Adrenal gland (tissue), 19 donors: ENCODE data around the gene KCNK13. TPM values are rescaled to one million over a fixed set of nuclear protein-coding genes. Genes with fewer than 3 reads are reported as not detected.

Experiments used
- DNase-seq, 7 donors: peaks; one replicate each; pipeline ENCODE4 v3.0.0-alpha.2; 2019 to 2020
- H3K27ac ChIP-seq, 5 donors: fragments of 200-600 bp; sonication (generic) in 4 of 5; 1 replicate in 3 of 5; 2 replicates in 2 of 5; pipeline versions ENCODE4 v1.5.1 to v1.8.0; 2016 to 2020; ENCODE audit warnings: mild to moderate bottlenecking in 1 of 5
- H3K27me3 ChIP-seq: fragments of 200-600 bp; 2 replicates; pipeline ENCODE4 v1.8.0; 2021
- H3K36me3 ChIP-seq, 2 donors: fragments of 200-600 bp; replicated peaks in 1 of 2; 1 replicate in 1 of 2; 2 replicates in 1 of 2; pipeline versions ENCODE4 v1.5.1 to v1.8.0; 2018 to 2022
- H3K4me1 ChIP-seq, 2 donors: fragments of 200-600 bp; replicated peaks in 1 of 2; 1 replicate in 1 of 2; 2 replicates in 1 of 2; pipeline versions ENCODE4 v1.5.1 to v1.8.0; 2018 to 2021
- H3K4me3 ChIP-seq, 4 donors: fragments of 200-600 bp; sonication (generic) in 3 of 4; one replicate each; pipeline ENCODE4 v1.5.1; 2016 to 2018
- H3K9me3 ChIP-seq, 3 donors: fragments of 200-600 bp; sonication (generic) in 1 of 3; replicated peaks in 1 of 3; 1 replicate in 2 of 3; 2 replicates in 1 of 3; pipeline versions ENCODE4 v1.5.1 to v1.8.0; 2016 to 2021
- CTCF ChIP-seq, 6 experiments: fragments of 450-650 bp in 4 of 6; fragments of 200-600 bp in 2 of 6; sonication (generic) in 1 of 6; IDR thresholded peaks; 1 replicate in 5 of 6; 2 replicates in 1 of 6; pipeline versions ENCODE4 v1.5.1 to v1.8.0; 2016 to 2021; ENCODE audit warnings: antibody characterized with exemption in 6 of 6, mild to moderate bottlenecking in 2 of 6, moderate library complexity in 1 of 6
- POLR2A ChIP-seq, 2 donors: fragments of 450-650 bp; IDR thresholded peaks; one replicate each; pipeline ENCODE4 v1.6.1; 2017; ENCODE audit warnings: antibody characterized with exemption in 2 of 2, mild to moderate bottlenecking in 2 of 2, moderate library complexity in 1 of 2
- WGBS, 4 donors: extraction: QIAGEN DNeasy Blood & Tissue Kit in 2 of 4; methylation state at CpG; one replicate each; pipeline versions ENCODE4 v1.1.5 to v1.1.7; 2013 to 2017; 5-methylcytosine and 5-hydroxymethylcytosine counted together
- intact Hi-C, 2 donors: fragments of 100-400 bp; cut with DNase I; formaldehyde crosslinking; loops; one replicate each; pipeline versions ENCODE4 v1.14.1 to v1.15.0; 2022 to 2023
- long read RNA-seq, 10 donors: library from polyadenylated mRNA in 3 of 10; unstranded in 2 of 10; stranded (forward) in 1 of 10; transcript quantifications; one replicate each; pipeline ENCODE4 v2.0.0 and lab custom pipeline, GENCODE V29; 2021 to 2026
- polyA plus RNA-seq, 3 donors: library from polyadenylated mRNA; stranded (reverse); fragments of 200-250 nt in 2 of 3; fragments of 350-450 nt in 1 of 3; fragmentation: Illumina TruSeq in 1 of 3; extraction: RNeasy Lipid Tissue Mini Kit (QIAGEN cat#74804) in 1 of 3; gene quantifications; one replicate each; pipeline ENCODE4 v1.2.3, GENCODE V29; 2013 to 2014
- total RNA-seq, 9 donors: library from RNA; depleted of rRNA in 4 of 9; stranded (reverse); fragments of >200 nt in 4 of 9; fragments of 120-200 nt in 1 of 9; fragmentation: NEBNext Ultra II Directional in 1 of 9; extraction: Animal tissue kit (Norgen Biotek cat#: 25700) in 1 of 9; gene quantifications; one replicate each; pipeline versions ENCODE4 v1.1.0 to v1.2.4, GENCODE V29; 2013 to 2023
- donor health status: healthy with polysubstance abuse.
- donor health status: Bipolar disorder and iron deficiency.
- donor health status: DM: yes; HTN: yes; CAD: no.
- donor health status: DM: no; HTN: no; CAD: no.
- donor health status: DM: no; HTN: no; CAD: no.
- donor health status: DM: yes; HTN: yes; CAD: no.

The KCNK13 gene
- total RNA-seq (1 to 10 TPM in 6 of 9 donors, under 1 TPM in 2, not detected in 1; 0.28 to 3.6 (median 2.2) TPM), polyA plus RNA-seq (under 1 TPM; 0.24 to 0.64 (median 0.34) TPM)
- long read RNA-seq, donor 1, result 0 reads
- long read RNA-seq, donor 2, result 0 reads
- long read RNA-seq, donor 3, result 0 reads
- long read RNA-seq, donor 4, result 0 reads
- long read RNA-seq, donor 5, partial matches to known transcripts, result 0 of 3 reads
- long read RNA-seq, donor 5, other reads (novel, unspliced or antisense), result 0 of 3 reads
- long read RNA-seq, donor 6, result 0 reads
- long read RNA-seq, donor 7, result 0 reads
- long read RNA-seq, donor 8, result 0 reads
- long read RNA-seq, donor 9, result 0 reads
- long read RNA-seq, donor 10, result 0 reads

DNA sequence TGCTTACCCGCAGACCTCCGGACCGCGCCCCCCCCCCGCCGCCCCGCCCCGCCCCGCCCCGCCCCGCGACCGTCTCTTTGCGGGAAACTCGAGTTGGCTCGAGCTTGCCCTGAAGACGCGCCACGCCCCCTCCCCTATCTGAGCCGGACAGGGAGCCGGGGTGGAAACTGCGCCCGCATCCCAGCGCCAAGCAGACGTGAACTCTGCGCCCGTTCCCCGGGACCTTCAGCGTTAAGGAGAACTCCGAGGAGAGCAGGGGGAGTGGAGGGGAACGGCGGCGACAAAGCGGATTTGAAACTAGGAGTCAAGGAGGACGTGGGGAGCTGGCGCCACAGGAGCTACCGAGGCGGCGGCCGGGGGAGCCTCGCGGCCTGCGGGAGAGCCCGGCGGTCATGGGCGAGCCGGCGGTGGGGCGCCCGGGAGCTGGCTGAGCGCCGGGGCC lies at the start of gene KCNK13:
Gene KCNK13, plus strand, starts transcription at position 310 of the 442 bp plus-strand sequence. CDS start 212 bp downstream, outside the sequence.
- WGBS, 4 donors, result 0 to 1% (median 0%) methylated on average over 21 to 51 of the region's 52 CpGs; no CpG with 5 or more reads in 1 of the 4 donors
- peak within 1 kb of the TSS in 2 of 4 donors; percentile 29 to 42 for H3K4me3 ChIP-seq
- intact Hi-C loops, result no loop called here

GRCh38 chr14:90017371-90017770 lies 44.4 kb upstream of the KCNK13 start:
- H3K27ac ChIP-seq, result no peak overlapping the region
- H3K9me3 ChIP-seq, result no peaks in the 10 kb centered on the region
- 95 to 99% (median 98%) methylated on average over 4 of the region's 4 CpGs for WGBS, 4 donors
- no peak for DNase-seq
- intact Hi-C loops, result no loop called here
- TF ChIP-seq CTCF (IDR thresholded peaks at IDR 0.05) (no peak), POLR2A (IDR thresholded peaks at IDR 0.05) (no peak)
- H3K27me3 ChIP-seq, result no peaks in the 10 kb centered on the region
- H3K4me1 ChIP-seq, result no peaks in the 10 kb centered on the region
- H3K36me3 ChIP-seq, result peaks cover 0 to 7% of the 10 kb centered on the region in 2 donors
- H3K4me3 ChIP-seq, result no peak overlapping the region

More for the DNA sequence above, at the start of gene KCNK13:
- Histone ChIP-seq H3K4me1 (peaks cover 15 to 22% of the 10 kb centered on the region in 2 donors), H3K9me3 (no peaks in the 10 kb centered on the region), H3K36me3 (no peaks in the 10 kb centered on the region), H3K27me3 (peaks cover 29% of the 10 kb centered on the region), H3K27ac (no peak within 1 kb of the TSS)
- TF ChIP-seq CTCF (IDR thresholded peaks at IDR 0.05) (no peak), POLR2A (IDR thresholded peaks at IDR 0.05) (no peak)
- DNase-seq, result peak in 2 of 7 donors; percentile 21 to 24

DNA sequence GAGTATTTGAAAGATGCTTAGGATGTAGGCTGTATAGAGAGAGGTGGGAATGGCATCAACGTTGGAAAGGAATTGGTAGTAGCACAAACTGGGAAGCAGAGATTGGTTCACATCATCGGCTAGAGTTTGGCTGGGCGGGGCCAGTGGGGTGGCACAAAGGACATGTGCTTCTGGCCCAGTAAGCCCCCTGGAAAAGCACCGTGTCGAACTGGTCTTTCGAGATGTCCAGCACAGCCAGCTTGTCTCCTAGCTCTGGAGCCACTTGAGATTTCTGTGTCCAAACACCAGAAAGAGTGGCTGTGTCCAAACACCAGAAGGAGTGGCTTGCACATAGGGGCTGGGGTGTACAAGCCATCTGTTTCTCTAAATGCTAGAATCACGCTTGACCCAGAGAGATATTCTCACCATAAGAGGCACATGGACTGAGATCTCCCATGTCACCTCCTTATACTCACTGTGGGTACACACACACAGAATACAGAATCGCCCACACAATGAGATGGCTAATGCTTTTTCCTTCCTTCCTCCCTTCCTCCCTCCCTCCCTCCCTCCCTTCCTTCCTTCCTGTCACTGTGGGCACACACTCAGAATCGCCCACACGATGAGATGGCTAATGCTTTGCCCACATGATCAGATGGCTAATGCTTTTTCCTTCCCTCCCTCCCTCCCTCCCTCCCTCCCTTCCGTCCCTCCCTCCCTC lies 41.8 kb upstream of the KCNK13 start:
- Histone ChIP-seq H3K27me3 (no peaks in the 10 kb centered on the region), H3K9me3 (no peaks in the 10 kb centered on the region), H3K36me3 (peaks cover 0 to 3% of the 10 kb centered on the region in 2 donors), H3K27ac (no peak overlapping the region), H3K4me3 (no peak overlapping the region), H3K4me1 (no peaks in the 10 kb centered on the region)
- no peak for DNase-seq
- intact Hi-C loops, result no loop called here
- 86 to 93% (median 90%) methylated on average over 10 to 11 of the region's 11 CpGs for WGBS, 4 donors
- TF ChIP-seq CTCF (IDR thresholded peaks at IDR 0.05) (no peak), POLR2A (IDR thresholded peaks at IDR 0.05) (no peak)

GRCh38 chr14:90023176-90023896 lies 38.5 kb upstream of the KCNK13 start:
- H3K9me3 ChIP-seq, result no peaks in the 10 kb centered on the region

More at GRCh38 chr14:90023176-90023896, 38.5 kb upstream of the KCNK13 start:
- no peak for TF ChIP-seq POLR2A (IDR thresholded peaks at IDR 0.05)
- no peak for TF ChIP-seq CTCF (IDR thresholded peaks at IDR 0.05)
- intact Hi-C loops, result no loop called here
- Histone ChIP-seq H3K27me3 (no peaks in the 10 kb centered on the region), H3K4me3 (no peak overlapping the region), H3K4me1 (no peaks in the 10 kb centered on the region), H3K36me3 (peaks cover 0 to 3% of the 10 kb centered on the region in 2 donors), H3K27ac (no peak overlapping the region)
- 88 to 94% (median 93%) methylated on average over 7 of the region's 7 CpGs for WGBS, 4 donors
- DNase-seq, result no peak
